ENCODE measurements around the gene MINDY4.

The MINDY4 gene

DNA sequence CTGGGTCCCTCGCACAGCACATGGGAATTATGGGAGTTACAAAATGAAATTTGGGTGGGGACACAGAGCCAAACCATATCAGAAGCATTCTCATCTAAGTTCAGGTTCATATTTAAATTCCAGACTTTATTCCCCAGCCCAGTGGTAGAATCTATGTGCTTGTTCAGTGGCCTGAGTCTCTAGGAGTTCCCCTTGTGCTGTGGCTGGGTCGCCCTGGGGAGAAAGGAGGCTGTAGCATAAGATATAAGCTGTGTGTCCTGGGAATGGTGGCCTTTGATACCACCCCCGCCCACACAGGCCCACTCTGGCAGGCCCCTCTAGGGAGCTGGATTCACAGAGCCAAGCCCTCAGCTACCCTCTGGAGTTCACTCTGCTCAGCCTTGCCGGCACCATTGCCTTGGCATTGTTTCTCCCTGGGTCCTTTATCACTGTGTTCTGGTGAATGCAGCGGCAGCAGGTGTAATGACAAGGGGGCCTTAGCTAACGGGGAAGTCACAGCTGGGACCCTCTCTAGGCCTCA lies 64.2 kb downstream of the MINDY4 start:
- DNase-seq (ENCODE audit: low read depth): no peak
- no peak overlapping the region for H3K4me3 ChIP-seq (ENCODE audit: low read length)
- TF ChIP-seq, protein P1, sequence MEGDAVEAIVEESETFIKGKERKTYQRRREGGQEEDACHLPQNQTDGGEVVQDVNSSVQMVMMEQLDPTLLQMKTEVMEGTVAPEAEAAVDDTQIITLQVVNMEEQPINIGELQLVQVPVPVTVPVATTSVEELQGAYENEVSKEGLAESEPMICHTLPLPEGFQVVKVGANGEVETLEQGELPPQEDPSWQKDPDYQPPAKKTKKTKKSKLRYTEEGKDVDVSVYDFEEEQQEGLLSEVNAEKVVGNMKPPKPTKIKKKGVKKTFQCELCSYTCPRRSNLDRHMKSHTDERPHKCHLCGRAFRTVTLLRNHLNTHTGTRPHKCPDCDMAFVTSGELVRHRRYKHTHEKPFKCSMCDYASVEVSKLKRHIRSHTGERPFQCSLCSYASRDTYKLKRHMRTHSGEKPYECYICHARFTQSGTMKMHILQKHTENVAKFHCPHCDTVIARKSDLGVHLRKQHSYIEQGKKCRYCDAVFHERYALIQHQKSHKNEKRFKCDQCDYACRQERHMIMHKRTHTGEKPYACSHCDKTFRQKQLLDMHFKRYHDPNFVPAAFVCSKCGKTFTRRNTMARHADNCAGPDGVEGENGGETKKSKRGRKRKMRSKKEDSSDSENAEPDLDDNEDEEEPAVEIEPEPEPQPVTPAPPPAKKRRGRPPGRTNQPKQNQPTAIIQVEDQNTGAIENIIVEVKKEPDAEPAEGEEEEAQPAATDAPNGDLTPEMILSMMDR (conservative IDR thresholded peaks at IDR 0.05; ENCODE audit: low read depth, low read length): no peak

- no peak overlapping the region for H3K4me3 ChIP-seq (ENCODE audit: low read length)
- TF ChIP-seq, protein P1 (conservative IDR thresholded peaks at IDR 0.05; ENCODE audit: low read depth, low read length): no peak
- DNase-seq (ENCODE audit: low read depth): no peak
These were observed 65.8 kb downstream of the MINDY4 start for GRCh38 chr7:30836991-30837390.

GRCh38 chr7:30837581-30837980 lies 66.4 kb downstream of the MINDY4 start:
- TF ChIP-seq, protein P1 (conservative IDR thresholded peaks at IDR 0.05; ENCODE audit: low read depth, low read length): no peak
- no peak overlapping the region for H3K4me3 ChIP-seq (ENCODE audit: low read length)
- no peak for DNase-seq (ENCODE audit: low read depth)

DNA sequence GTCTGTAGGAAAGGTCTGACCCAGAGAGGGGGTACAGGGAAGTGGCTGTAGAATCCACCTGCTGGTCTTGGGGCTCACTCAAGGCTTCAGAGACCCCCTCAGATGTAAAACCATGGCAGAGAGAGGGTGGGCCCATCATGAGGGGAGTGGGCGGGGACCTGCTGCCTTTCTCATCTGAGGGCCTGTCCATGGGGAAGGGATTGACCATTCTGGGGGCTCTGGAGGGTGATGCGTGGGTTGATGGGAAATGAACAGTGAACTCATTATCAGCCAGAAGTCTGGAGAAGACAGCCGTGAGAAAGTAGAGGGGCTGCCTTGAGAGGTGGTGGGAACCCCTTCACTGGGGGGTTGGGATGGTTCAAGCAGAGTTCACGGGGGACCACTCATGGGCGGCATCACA lies 66.8 kb downstream of the MINDY4 start:
- TF ChIP-seq, protein P1 (conservative IDR thresholded peaks at IDR 0.05; ENCODE audit: low read depth, low read length): no peak
- no peak overlapping the region for H3K4me3 ChIP-seq (ENCODE audit: low read length)
- DNase-seq (ENCODE audit: low read depth): no peak

DNA sequence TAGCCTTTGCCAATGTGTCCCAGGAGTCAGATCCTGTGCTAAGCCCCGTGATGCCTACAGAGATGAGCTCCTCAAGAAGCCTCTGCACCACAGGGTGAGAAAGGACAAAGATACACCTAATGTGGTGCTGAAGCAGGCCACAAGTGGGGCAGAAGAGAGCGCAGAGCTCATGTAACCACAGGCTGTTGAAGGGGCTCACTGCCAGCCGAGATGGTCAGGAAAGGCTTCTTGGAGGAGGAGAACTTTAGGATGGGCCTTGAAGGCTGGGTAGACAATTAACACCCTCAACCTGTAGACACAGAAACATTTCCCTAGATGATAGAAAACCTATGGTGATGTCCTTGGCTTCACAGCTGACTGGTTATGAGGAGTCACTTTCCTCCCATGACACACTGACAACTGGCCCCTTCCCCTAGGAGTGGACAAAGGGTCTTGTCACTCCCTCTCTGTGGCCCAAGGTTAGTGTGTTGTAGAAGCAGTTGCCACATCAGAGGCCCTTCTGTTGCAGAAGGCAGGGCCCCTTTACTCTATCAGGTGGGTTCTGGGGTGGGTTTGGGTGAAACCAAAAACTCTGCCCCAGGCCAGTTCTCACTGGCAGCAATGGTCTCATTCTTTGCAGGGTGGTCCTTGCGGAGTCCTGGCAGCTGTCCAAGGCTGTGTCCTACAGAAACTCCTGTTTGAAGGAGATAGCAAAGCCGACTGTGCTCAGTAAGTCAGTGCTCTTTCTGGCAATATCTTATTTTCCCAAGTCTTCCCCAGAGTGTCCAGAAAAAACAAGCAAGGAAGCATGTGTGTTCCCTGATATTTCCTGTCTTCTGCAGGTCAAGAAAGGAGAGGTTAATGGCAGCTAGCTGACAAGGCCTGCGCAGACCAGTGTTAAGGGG lies 69.2 kb downstream of the MINDY4 start:
- DNase-seq (ENCODE audit: low read depth): no peak
- no peak overlapping the region for H3K4me3 ChIP-seq (ENCODE audit: low read length)
- TF ChIP-seq, protein P1 (conservative IDR thresholded peaks at IDR 0.05; ENCODE audit: low read depth, low read length): no peak

- TF ChIP-seq, protein P1 (conservative IDR thresholded peaks at IDR 0.05; ENCODE audit: low read depth, low read length): no peak
- DNase-seq (ENCODE audit: low read depth): no peak
These were observed 70.0 kb downstream of the MINDY4 start for GRCh38 chr7:30841025-30841735.

More at GRCh38 chr7:30841025-30841735, 70.0 kb downstream of the MINDY4 start:
- H3K4me3 ChIP-seq (ENCODE audit: low read length): no peak overlapping the region
